Measurements from ENCODE around the gene SELENOH. TPM values are rescaled to one million over a fixed set of nuclear protein-coding genes. Genes with fewer than 3 reads are reported as not detected.

The SELENOH gene
- total RNA-seq, 1 experiment from 2014 or later, result 192 TPM

DNA sequence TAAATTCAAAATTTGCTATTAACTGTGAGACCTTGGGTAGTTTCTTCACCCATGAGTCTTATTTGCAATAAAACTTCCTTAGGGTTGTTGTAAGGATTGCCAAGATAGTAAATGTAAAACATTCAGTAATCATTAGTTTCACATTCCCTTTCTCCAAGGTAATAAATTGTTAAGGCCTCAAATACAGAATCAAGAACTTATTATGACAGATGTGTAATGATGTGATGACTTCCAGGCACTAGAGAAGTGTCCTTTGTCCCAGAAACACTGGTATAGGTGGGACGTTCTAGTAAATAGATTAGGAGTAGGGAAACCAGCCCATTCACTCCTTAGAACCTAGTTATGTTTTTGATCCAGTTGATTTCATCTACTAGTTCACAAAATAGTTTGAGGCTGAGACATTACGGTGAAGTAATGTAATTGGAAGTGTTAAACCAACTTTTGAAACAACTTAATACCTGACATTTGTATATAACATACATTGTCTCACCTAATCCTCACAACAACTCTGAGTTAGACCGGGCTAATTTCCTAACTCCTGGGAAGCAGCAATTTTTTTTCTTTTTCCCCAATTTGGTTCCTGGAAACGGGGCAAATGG lies 45.8 kb downstream of the SELENOH start:
- H3K27me3 ChIP-seq (replicated peaks; ENCODE audit: insufficient read depth, low read depth, low read length, poor library complexity), result no peaks in the 10 kb centered on the region
- no peak overlapping the region for H3K4me3 ChIP-seq (ENCODE audit: low read depth, low read length, poor library complexity, severe bottlenecking)
- peak overlapping the region; percentile 1 for H3K27ac ChIP-seq (ENCODE audit: low read depth, low read length, poor library complexity, severe bottlenecking)
- no peaks in the 10 kb centered on the region for H3K36me3 ChIP-seq (ENCODE audit: insufficient read depth, low read length, poor library complexity, severe bottlenecking)
- no peaks in the 10 kb centered on the region for H3K9me3 ChIP-seq (ENCODE audit: low read depth, low read length, poor library complexity, severe bottlenecking)
- intact Hi-C loops (cut with micrococcal nuclease; ENCODE audit: unreplicated experiment), result no loop called here
- POLR2A ChIA-PET (ENCODE audit: low non-redundant PET), result no interaction called here
- H3K4me1 ChIP-seq (ENCODE audit: insufficient read depth, low read length, poor library complexity, severe bottlenecking), result peaks cover 38% of the 10 kb centered on the region
- DNase-seq (ENCODE audit: low spot score), result no peak
- CTCF ChIA-PET, result no interaction called here
- no TSS peak for BruUV-seq (replicated peaks)
- TF ChIP-seq EZH2 (IDR thresholded peaks at IDR 0.05; ENCODE audit: borderline replicate concordance, low read depth, low read length, poor library complexity, severe bottlenecking) (no peak), CTCF (conservative IDR thresholded peaks at IDR 0.05; ENCODE audit: low read depth, low read length) (no peak)

DNA sequence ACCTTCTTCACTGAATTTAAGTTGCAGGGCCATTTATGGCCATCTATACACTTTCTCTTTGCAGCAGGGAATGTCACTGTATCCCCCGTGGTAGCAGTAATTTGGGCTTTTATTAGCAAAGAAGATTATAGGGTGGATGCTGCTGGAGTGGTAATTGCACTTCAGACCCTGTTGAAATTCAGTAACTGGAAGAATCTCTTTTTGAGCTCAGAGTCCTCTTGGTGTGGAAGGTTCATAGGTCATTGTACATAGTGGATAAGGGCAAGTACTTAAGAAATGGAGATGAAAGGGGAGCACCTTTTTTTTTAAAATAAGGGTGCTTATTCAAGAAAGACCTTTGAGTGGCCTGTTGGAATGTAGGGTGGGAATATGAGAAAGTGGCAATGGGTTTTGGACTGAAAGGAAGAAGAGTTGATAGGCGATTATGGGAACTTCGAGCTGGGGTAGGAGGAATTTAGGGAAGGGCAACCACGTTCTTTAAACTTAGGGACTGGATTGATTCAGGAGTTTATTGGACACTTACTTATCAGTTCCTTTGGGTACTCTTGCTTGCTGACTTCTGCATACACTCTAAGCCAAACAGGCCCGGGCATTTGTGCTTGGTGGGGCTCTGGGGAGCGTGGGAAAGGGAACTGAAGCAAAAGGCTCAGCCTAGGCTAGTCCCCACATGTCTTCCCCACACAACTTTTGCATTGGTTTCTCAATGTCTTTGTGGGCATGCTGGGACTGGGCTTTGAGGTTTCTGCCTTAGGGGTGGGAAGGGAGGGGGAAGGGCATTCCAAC lies 46.8 kb downstream of the SELENOH start:
- Histone ChIP-seq H3K4me3 (ENCODE audit: low read depth, low read length, poor library complexity, severe bottlenecking) (no peak overlapping the region), H3K9me3 (ENCODE audit: low read depth, low read length, poor library complexity, severe bottlenecking) (no peaks in the 10 kb centered on the region), H3K27me3 (replicated peaks; ENCODE audit: insufficient read depth, low read depth, low read length, poor library complexity) (no peaks in the 10 kb centered on the region), H3K4me1 (ENCODE audit: insufficient read depth, low read length, poor library complexity, severe bottlenecking) (peaks cover 47% of the 10 kb centered on the region), H3K27ac (ENCODE audit: low read depth, low read length, poor library complexity, severe bottlenecking) (peak overlapping the region; percentile 0), H3K36me3 (ENCODE audit: insufficient read depth, low read length, poor library complexity, severe bottlenecking) (no peaks in the 10 kb centered on the region)
- ChIA-PET CTCF (no interaction called here), POLR2A (ENCODE audit: low non-redundant PET) (no interaction called here)
- intact Hi-C loops (cut with micrococcal nuclease; ENCODE audit: unreplicated experiment), result no loop called here
- no TSS peak for BruUV-seq (replicated peaks)
- TF ChIP-seq CTCF (conservative IDR thresholded peaks at IDR 0.05; ENCODE audit: low read depth, low read length), result no peak
- TF ChIP-seq EZH2 (IDR thresholded peaks at IDR 0.05; ENCODE audit: borderline replicate concordance, low read depth, low read length, poor library complexity, severe bottlenecking), result no peak
- DNase-seq (ENCODE audit: low spot score), result no peak

- peaks cover 48% of the 10 kb centered on the region for H3K4me1 ChIP-seq (ENCODE audit: insufficient read depth, low read length, poor library complexity, severe bottlenecking)
- H3K9me3 ChIP-seq (ENCODE audit: low read depth, low read length, poor library complexity, severe bottlenecking), result no peaks in the 10 kb centered on the region
- H3K36me3 ChIP-seq (ENCODE audit: insufficient read depth, low read length, poor library complexity, severe bottlenecking), result no peaks in the 10 kb centered on the region
- intact Hi-C loops (cut with micrococcal nuclease; ENCODE audit: unreplicated experiment), result no loop called here
- ChIA-PET CTCF (no interaction called here), POLR2A (ENCODE audit: low non-redundant PET) (no interaction called here)
- BruUV-seq (replicated peaks), result no TSS peak
- no peak for DNase-seq (ENCODE audit: low spot score)
- no peak overlapping the region for H3K4me3 ChIP-seq (ENCODE audit: low read depth, low read length, poor library complexity, severe bottlenecking)
- TF ChIP-seq EZH2 (IDR thresholded peaks at IDR 0.05; ENCODE audit: borderline replicate concordance, low read depth, low read length, poor library complexity, severe bottlenecking) (no peak), CTCF (conservative IDR thresholded peaks at IDR 0.05; ENCODE audit: low read depth, low read length) (no peak)
- H3K27ac ChIP-seq (ENCODE audit: low read depth, low read length, poor library complexity, severe bottlenecking), result peak overlapping the region; percentile 1
- no peaks in the 10 kb centered on the region for H3K27me3 ChIP-seq (replicated peaks; ENCODE audit: insufficient read depth, low read depth, low read length, poor library complexity)
These were observed 47.4 kb downstream of the SELENOH start for GRCh38 chr11:57788703-57789088.
